LNCaP clone FGC (cell line): ENCODE results near the gene SMC3.
"Not testable (repeated sequence)": the region's sequence is repeated elsewhere in the genome, so short reads cannot be mapped to it uniquely, and the experiment has no call there.

Source experiments
- DNase-seq: peaks from one replicate; pipeline ENCODE4 v3.0.0-alpha.2; 2011; ENCODE audit warnings: low read depth
- H3K4me3 ChIP-seq: 2 replicates; pipeline ENCODE4 v1.5.1; 2011; ENCODE audit warnings: mild to moderate bottlenecking, low read depth, low read length, control low read depth
- TF ChIP-seq, protein P1 (sequence below): IDR thresholded peaks from 2 replicates; pipeline ENCODE4 v1.5.1; 2012; ENCODE audit warnings: mild to moderate bottlenecking; ENCODE audit not compliant: control insufficient read depth, insufficient read depth; ENCODE audit errors: extremely low read depth

Gene SMC3

GRCh38 chr10:110608087-110608486 lies 40.6 kb downstream of the SMC3 start:
- TF ChIP-seq, protein P1, sequence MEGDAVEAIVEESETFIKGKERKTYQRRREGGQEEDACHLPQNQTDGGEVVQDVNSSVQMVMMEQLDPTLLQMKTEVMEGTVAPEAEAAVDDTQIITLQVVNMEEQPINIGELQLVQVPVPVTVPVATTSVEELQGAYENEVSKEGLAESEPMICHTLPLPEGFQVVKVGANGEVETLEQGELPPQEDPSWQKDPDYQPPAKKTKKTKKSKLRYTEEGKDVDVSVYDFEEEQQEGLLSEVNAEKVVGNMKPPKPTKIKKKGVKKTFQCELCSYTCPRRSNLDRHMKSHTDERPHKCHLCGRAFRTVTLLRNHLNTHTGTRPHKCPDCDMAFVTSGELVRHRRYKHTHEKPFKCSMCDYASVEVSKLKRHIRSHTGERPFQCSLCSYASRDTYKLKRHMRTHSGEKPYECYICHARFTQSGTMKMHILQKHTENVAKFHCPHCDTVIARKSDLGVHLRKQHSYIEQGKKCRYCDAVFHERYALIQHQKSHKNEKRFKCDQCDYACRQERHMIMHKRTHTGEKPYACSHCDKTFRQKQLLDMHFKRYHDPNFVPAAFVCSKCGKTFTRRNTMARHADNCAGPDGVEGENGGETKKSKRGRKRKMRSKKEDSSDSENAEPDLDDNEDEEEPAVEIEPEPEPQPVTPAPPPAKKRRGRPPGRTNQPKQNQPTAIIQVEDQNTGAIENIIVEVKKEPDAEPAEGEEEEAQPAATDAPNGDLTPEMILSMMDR, result no peak
- H3K4me3 ChIP-seq, result no peak overlapping the region
- no peak for DNase-seq

DNA sequence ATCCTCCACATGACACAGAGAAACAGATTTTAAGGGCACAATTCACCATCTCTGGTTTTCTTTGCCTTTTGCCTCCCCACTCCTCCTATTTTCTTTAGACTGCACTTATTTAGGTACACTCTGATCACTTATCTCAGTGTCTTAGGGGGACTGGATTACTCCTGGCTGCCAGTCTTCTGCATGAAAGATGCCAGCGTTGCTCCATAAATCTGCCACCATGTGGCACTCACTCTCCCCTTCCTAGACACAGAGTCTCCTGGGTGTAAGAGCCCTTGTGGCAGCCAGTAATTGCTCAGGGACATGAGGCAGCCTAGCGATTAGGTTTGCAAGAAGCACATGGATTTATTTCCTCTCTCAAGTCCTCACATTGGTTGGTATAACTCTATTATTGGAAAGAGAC lies 42.1 kb downstream of the SMC3 start:
- DNase-seq, result no peak
- H3K4me3 ChIP-seq, result no peak overlapping the region
- TF ChIP-seq, protein P1, result peak; percentile 27; the same call in 1 of the 2 replicates

- DNase-seq, result no peak
- no peak overlapping the region for H3K4me3 ChIP-seq
- TF ChIP-seq, protein P1, result peak; percentile 78
Measured at GRCh38 chr10:110610308-110610774, 42.8 kb downstream of the SMC3 start.

DNA sequence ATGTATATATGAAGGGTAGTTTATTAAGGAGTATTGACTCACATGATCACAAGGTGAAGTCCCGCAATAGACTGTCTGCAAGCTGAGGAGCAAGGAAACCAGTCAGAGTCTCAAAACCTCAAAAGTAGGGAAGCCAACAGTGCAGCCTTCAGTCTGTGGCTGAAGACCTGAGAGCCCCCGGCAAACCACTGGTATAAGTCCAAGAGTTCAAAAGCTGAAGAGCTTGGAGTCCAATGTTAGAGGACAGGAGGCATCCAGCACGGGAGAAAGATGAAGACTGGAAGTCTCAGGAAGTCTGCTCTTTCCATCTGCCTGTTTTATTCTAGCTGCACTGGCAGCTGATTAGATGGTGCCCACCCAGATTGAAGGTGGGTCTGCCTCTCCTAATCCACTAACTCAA lies 43.3 kb downstream of the SMC3 start:
- not testable (repeated sequence) for H3K4me3 ChIP-seq, DNase-seq

GRCh38 chr10:110612087-110612486 lies 44.6 kb downstream of the SMC3 start:
- no peak overlapping the region for H3K4me3 ChIP-seq
- DNase-seq, result no peak
- TF ChIP-seq, protein P1, result no peak

DNA sequence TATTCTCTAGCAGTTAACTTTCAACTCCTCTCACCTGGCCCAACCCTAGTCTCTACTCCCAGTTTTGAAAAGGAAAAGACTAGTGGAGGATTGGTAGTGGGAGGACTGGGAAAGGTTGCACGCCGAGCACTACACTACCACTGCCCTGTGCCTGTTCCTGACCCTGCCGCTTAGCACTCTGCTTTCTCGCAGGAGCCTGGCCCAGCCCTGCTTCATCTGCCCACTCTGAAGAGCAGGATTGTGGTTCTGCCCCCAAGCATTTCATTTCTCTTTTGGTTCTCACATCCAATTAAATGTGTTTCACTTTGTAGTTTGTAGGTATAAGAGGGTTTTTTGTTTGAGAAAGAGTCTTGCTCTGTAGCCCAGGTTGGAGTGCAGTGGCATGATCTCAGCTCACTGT lies 45.1 kb downstream of the SMC3 start:
- no peak for DNase-seq
- TF ChIP-seq, protein P1, result no peak
- no peak overlapping the region for H3K4me3 ChIP-seq

DNA sequence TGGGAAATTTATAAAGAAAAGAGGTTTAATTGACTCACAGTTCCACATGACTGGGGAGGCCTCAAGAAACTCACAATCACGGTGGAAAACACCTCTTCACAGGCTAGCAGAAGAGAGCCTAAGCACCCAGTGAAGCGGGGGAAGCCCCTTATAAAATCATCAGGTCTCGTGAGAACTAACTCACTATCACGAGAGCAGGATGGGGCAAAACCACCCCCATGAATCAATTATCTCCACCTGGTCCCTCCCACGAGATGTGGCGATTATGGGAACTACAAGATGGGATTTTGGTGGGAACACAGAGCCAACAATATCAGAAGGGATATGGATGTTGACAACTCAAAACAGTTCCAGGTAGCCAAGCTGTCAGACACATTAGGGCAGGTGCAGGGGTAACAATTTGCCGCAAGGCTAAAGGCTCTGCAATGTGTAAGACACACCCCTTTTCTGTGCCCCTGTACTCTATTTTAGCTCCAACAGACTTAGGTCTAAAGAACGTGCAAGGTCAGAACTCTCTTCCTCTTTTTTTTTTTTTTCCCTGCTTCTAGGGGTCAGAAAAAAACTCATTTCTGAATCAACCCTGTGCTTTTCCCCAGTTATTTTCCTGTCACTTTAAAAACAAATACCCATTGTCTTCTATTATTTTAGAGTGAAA lies 46.0 kb downstream of the SMC3 start:
- DNase-seq, result no peak
- TF ChIP-seq, protein P1, result no peak

More for the DNA sequence above, 46.0 kb downstream of the SMC3 start:
- H3K4me3 ChIP-seq, result no peak overlapping the region
